Colon (tissue), 2 donors: Measurements from ENCODE around the gene ZNF423.
"Not testable (repeated sequence)": the region's sequence is repeated elsewhere in the genome, so short reads cannot be mapped to it uniquely, and the experiment has no call there.

Experiments used
- FAIRE-seq: peaks from 2 replicates; lab custom pipeline; 2012; peaks lifted over from hg19 to GRCh38; lab: Jason Lieb, UNC
- donor health status: control.
- donor health status: control.

ZNF423 gene

GRCh38 chr16:49581630-49582298 lies 274.1 kb downstream of the ZNF423 start:
- no peak for FAIRE-seq

GRCh38 chr16:49580751-49581303 lies 275.1 kb downstream of the ZNF423 start:
- FAIRE-seq, result no peak

DNA sequence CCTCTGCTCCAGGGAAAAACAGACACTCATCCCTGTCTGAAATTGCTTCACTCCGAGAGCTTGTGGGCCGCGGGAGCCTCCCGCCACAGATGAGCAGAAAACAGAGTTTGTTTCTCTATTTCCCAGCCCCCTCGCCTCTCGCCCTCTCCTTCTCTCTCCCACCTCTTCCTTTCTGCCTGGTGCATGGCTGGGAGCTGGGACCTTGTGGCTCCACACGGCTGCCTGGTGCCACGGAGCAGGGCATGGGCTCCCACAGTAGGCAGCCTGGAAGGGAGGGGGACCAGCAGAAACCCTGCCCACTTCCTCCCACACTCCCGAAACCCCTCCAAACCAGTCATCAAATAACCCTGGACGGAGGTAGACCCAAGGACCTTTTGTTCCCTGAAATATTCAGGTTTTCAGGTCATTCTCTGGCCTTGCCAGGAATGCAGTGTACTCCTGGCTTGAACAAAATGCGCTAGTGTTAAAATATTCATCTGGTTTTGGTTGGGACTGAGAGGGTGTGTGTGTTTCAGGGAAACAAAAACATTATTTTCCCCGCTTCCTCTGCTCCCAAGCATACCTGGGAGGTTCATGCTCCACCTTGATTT lies 277.4 kb downstream of the ZNF423 start:
- no peak for FAIRE-seq

DNA sequence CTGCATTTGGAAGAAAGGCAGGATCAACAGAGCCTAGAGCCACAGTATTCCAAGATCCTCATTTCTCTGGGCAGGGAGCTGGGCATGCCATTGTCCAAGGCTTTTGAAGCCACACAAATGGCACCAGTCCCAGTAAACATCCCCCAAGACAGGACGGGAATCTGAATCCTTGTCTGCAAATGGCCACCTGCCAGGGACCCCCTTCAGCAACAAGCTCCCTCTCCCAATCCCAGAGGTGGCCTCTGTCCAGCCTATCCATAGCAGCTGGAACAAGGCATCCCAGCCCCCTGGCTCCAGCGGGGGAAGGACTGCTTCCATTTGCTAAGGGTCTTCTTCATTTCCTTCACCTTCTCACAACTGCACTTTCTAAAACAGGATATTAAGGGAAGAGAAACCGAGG lies 277.9 kb downstream of the ZNF423 start:
- no peak for FAIRE-seq

DNA sequence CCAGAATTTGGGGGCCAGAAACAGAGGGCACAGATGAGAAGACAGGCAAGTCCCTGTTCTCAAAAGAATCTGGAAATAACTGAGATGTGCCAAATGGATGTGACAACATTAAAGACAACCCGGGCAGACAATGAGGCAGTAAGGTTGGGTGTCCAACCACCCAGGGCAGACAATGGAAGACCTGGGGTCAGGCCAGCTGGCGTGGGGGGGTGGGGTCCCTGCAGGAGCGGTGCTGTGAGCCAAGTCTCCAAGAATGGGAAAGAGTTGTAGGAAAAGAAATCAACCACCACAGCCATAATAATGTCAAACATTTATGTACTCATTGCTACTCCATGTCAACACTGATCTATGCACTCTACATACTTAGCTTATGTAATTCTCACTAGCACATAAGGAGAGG lies 279.0 kb downstream of the ZNF423 start:
- FAIRE-seq, result no peak

GRCh38 chr16:49576173-49576494 lies 279.8 kb downstream of the ZNF423 start:
- FAIRE-seq, result no peak

GRCh38 chr16:49575346-49576172 lies 280.4 kb downstream of the ZNF423 start:
- no peak for FAIRE-seq

GRCh38 chr16:49574826-49575225 lies 281.1 kb downstream of the ZNF423 start:
- FAIRE-seq, result no peak

DNA sequence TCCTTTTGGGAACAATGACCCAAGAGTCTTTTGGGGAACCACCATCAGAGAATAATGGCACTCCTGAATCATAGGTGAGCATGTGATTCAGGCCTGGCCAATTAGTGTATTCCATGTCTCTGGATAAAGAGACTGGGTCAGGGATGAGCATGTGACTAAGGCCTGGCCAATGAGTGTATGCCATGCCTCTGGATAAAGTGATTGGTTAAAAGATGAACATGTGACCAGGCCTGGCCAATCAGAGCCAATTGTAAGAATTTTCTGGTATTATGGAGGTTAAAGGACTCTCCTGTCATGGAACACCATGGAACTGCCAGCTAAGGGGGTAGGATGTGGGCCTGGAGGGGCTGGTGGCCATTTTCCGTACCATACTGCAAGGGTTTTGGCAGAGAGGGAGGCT lies 288.0 kb downstream of the ZNF423 start:
- no peak for FAIRE-seq

DNA sequence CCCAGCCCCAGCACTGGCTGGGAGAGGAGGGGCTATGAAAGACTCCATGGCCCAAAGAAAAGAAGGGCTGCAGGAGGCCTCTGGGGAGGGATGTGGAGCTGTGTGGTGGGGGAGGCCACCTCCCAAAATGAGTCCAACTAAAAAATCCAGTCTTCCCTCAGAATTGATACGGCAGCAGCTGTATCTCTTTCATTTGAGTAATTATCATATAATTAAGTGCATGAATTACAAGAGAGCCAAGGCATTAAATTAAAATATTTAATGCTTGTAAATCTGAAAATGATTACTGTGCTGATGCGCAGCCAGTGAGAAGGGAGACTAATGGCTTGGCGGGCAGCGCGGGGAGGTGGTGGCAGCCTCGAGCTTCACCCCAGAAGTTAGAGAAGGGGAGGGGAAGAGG lies 289.5 kb downstream of the ZNF423 start:
- no peak for FAIRE-seq

DNA sequence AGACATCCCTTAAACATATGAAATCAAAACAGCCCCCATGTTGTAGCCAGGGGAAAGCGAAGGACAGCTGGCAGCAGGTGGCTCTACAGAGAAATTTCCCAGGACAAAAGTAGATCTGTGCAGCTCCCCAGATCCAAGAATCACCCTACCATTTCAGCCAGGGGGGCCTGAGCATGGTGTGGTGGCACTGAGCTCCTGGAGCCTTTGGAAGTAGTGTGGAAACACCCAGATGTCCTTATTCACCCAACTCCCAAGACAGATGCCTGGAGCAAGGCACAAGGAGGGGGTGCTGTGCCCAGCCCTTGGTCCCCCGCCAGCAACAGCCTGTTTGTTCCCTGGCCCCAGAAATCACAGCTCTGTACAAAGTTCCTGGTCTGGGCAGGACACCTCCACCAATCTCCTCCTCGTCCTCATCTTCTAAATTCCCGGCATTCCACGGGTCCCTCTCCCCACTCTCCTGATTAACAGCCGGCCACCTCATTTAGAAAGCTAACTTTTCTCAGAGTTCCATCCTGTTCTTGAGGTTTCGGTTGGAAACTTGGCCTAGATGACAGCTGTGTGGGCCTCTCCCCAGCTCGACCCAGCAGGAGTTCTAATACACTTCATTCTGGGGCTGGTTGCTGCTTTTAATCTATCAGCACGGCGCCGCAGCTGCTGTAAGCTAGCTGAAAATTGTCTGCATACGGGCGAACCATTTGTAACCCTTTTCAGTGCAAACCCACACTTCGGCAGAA lies 291.2 kb downstream of the ZNF423 start:
- no peak for FAIRE-seq

DNA sequence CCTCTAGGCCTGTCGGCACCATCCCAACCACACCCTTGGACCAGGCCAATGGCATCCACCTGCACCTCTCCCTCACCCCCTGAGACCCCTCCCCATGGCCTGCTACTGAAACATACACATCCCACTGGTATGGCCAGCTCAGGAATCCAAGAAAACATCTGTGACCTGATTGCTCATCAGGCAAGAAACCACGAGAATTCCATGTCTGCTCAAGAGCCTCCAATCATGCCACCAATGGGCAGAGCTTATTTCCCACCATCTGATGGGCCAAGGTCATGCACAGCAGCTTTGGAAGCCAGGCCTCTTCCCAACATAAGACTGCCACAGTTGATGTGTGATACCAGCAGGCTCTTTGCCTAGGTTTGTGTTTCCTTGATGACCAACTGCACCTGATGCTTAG lies 292.2 kb downstream of the ZNF423 start:
- no peak for FAIRE-seq

DNA sequence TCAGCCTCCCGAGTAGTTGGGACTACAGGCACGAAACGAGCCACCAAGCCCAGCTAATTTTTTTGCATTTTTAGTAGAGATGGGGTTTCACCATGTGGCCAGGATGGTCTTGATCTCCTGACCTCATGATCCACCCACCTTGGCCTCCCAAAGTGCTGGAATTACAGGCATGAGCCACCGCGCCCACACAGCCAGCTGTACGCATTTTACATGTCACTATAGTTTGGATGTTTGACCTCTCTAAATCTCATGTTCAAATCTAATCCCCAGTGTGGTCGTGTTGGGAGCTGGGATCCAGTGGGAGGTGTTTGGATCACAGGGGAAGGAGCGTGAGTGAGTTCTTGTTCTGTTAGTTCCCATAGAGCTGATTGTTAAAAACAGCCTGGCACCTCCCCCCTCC lies 293.0 kb downstream of the ZNF423 start:
- not testable (repeated sequence) for FAIRE-seq

GRCh38 chr16:49562228-49562627 lies 293.7 kb downstream of the ZNF423 start:
- FAIRE-seq, result no peak

GRCh38 chr16:49560004-49560830 lies 295.7 kb downstream of the ZNF423 start:
- FAIRE-seq, result no peak

DNA sequence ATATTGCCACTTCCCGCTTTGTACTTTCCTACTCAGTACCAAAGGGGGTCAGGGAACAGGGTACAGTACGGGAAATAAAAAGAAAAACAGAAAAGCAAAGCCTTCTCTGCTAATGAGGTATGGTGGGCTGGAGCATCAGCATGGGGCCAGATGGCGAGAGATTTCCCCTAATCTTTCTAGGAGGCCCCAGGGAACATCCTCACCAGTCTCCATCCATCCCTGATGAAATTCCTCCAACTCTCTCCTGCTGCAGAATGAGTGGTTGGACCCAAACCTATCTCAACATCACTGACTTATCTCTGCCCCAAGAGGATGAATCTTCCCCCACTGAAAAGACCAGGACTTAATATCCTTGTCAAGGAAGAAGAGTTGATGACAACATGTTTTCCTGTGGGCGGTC lies 296.7 kb downstream of the ZNF423 start:
- FAIRE-seq, result no peak

DNA sequence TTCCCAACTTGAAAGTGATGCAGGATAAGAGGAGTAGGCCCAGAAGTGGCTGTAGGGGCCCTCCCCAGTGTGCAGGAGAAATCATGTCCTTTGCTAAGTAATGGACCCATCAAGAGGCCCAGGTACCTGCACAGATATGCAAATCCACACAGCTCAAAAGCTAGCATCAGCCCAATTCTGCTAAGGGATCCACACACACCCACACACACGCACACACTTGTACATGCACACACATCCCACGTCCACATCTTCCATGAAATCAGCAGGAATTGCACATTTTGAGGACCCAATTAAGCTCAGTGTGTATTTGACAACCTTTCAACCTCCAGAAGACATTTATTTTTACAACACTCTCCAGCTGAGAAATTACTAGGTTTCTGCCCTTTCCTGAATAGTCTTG lies 297.5 kb downstream of the ZNF423 start:
- FAIRE-seq, result no peak

DNA sequence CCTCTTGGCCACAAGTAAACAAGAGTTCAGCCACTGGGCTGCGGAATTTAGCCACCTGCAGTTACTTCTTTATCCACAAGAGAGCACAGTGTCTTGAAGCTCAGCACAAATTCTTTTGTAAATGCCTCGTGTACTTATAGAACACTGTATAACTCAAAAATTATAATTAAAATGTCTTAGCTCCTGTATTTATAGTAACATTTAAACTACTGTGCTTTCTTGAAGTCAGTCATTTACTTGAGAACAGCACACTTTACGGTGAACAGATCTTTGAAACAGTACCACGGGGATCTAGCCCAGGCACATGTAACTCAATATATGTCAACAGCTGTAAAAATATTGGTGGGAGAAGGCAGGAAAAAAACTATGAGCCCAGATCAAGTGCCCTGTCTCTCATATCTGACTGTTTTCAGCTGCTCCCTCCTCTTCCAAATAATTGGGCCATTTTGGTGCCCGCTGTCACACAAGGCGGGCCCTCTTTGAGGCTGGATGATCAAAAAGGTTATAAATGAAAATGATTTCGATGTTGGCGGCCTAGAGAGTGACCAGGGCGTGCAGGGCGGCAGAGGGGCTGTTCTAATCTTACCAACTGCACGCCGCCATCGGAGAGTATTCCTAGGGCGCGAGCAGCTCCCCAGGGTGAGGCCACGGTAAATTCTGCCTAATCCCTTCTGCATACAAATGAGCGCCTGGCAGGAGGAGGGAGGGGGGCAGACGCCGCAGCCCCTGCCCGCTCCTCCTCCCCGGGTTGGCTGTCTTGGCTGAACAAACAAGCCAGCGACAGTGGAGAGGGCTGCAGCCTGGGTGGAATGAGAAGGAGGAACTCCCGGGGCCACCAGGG lies 299.1 kb downstream of the ZNF423 start:
- no peak for FAIRE-seq

GRCh38 chr16:49556249-49556605 lies 299.7 kb downstream of the ZNF423 start:
- FAIRE-seq, result no peak

DNA sequence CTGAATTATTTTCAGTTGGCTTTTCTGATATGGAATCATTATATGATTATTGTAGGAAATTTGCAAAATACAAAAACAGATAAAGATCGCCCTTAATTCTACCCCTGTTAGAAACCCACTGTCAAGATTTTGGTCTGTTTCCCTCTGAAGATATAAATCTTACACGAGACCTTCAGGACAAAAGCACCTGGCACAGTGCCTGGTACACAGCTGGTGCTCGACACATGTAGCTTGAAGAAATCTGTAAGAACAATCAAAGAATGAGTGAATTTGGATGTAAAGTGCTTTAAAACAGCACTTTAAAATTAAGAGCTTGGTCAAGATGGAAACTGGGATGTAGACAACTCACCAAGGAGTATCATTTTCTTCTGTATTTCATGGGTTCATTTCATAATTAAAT lies 301.2 kb downstream of the ZNF423 start:
- FAIRE-seq, result no peak
